Measurements from ENCODE around the gene MB. TPM values are rescaled to one million over a fixed set of nuclear protein-coding genes. Genes with fewer than 3 reads are reported as not detected.

MB gene
- total and polyA plus RNA-seq, 4 donors: 1.3 to 3.1 (median 1.8) TPM

DNA sequence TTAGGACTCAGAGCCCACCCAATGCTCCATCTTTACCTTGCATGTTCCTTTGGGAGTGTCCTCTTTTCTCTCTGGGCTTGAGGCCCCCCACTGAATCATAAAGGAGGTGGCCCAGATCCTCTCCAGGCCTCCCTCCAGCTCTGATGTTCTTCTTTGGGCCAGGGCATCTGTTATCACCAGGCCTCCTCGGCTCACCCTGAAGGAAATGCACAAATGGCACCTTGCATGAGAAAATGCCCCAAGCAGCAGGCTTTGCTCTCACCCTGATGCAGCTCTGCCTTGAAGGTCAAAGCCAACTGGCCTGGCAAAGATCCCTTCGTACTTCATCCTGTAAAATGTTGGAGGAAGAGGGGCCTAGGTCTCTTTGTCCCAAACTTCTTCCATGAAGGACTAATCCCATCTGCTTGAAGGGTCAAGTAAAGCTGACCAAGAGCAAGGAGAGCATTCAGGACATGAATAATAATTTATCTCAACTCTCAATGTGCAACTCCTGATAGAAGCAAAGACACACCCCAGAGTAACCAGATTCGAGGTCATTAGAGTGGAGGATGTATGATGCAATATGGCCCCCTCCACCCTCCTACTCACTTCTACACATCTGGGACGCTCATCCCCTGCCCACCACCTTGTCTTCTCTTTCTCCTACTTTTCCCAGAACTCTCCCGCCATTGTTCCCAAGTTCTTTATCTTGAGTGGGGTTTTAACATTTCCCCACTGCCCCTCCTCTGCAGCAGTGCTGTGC is 40.6 kb upstream of the MB start:
- peaks cover 19 to 31% (median 23%) of the 10 kb centered on the region in 4 donors for H3K36me3 ChIP-seq (ENCODE audit: control insufficient read depth in 4 of 4, insufficient read depth in 4 of 4, low read length in 4 of 4)
- H3K4me1 ChIP-seq (ENCODE audit: control insufficient read depth in 5 of 5, insufficient read depth in 5 of 5, low read length in 5 of 5): peaks cover 0 to 14% (median 8%) of the 10 kb centered on the region in 5 donors
- no peaks in the 10 kb centered on the region for H3K27me3 ChIP-seq (ENCODE audit: control insufficient read depth in 3 of 3, insufficient read depth in 3 of 3, low read length in 2 of 3)
- DNase-seq: no peak
- no peak overlapping the region for H3K9ac ChIP-seq (ENCODE audit: insufficient read depth in 1 of 2, low read length in 2 of 2)
- WGBS, 2 donors: 61 to 84% methylated on average over 5 of the region's 5 CpGs
- no peak overlapping the region for H3K27ac ChIP-seq (ENCODE audit: low read depth in 1 of 2, low read length in 1 of 2)
- H3K9me3 ChIP-seq (ENCODE audit: control insufficient read depth in 4 of 4, insufficient read depth in 3 of 4, low read length in 3 of 4): no peaks in the 10 kb centered on the region
- TF ChIP-seq, protein P1, sequence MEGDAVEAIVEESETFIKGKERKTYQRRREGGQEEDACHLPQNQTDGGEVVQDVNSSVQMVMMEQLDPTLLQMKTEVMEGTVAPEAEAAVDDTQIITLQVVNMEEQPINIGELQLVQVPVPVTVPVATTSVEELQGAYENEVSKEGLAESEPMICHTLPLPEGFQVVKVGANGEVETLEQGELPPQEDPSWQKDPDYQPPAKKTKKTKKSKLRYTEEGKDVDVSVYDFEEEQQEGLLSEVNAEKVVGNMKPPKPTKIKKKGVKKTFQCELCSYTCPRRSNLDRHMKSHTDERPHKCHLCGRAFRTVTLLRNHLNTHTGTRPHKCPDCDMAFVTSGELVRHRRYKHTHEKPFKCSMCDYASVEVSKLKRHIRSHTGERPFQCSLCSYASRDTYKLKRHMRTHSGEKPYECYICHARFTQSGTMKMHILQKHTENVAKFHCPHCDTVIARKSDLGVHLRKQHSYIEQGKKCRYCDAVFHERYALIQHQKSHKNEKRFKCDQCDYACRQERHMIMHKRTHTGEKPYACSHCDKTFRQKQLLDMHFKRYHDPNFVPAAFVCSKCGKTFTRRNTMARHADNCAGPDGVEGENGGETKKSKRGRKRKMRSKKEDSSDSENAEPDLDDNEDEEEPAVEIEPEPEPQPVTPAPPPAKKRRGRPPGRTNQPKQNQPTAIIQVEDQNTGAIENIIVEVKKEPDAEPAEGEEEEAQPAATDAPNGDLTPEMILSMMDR (IDR thresholded peaks at IDR 0.05; ENCODE audit: control extremely low read depth, extremely low read depth): no peak
- H3K4me3 ChIP-seq: no peak overlapping the region
- no peak for ATAC-seq (ENCODE audit: insufficient read depth, low FRiP score)

DNA sequence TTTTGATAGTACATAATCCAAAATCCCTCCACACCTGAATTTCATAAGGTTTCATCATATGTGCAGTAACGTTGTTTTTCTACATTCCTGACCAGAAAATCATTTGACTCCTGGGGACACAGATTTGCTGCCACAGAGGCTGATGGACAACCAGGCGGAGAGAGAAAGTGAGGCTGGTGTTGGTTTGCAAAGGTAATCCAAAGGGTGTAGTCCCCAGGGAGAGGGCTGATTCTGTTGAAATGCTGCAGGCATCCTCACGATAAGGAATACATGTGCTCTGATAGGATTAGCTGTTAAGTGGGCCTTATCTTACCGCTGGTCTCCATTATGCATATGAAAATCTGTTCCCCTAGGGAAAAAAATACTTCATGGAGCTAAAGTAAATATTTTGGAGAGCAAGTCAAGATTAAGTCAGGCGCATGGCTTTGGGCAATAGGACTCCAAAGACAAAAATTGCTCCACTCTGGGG is 39.2 kb upstream of the MB start:
- TF ChIP-seq, protein P1 (IDR thresholded peaks at IDR 0.05; ENCODE audit: control extremely low read depth, extremely low read depth): no peak
- H3K36me3 ChIP-seq (ENCODE audit: control insufficient read depth in 4 of 4, insufficient read depth in 4 of 4, low read length in 4 of 4): peaks cover 18 to 31% (median 22%) of the 10 kb centered on the region in 4 donors

DNA sequence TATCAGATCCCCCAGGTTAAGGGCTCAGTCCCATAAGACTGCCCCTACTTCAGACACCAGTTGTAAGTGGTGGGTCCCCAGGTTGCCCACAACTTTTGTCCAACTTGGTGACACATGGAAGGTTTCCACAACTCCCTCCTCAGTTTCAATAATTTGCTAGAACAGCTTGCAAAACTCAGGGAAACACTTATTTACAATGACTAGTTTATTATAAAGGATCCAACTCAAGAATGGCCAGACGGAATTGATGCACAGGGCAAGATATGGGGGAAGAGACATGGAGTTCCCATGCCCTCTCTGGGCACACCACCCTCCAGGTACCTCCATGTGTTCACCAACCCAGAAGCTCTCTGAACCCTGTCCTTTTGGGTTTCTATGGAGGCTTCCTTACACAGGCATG is 36.7 kb upstream of the MB start:
- DNase-seq (peak in 2 of 3 donors; percentile 70 to 82), ATAC-seq (ENCODE audit: insufficient read depth, low FRiP score) (no peak)
- no peak overlapping the region for H3K9ac ChIP-seq (ENCODE audit: insufficient read depth in 1 of 2, low read length in 2 of 2)
- no peaks in the 10 kb centered on the region for H3K27me3 ChIP-seq (ENCODE audit: control insufficient read depth in 3 of 3, insufficient read depth in 3 of 3, low read length in 2 of 3)
- no peaks in the 10 kb centered on the region for H3K9me3 ChIP-seq (ENCODE audit: control insufficient read depth in 4 of 4, insufficient read depth in 3 of 4, low read length in 3 of 4)
- peaks cover 11 to 18% (median 13%) of the 10 kb centered on the region in 4 donors for H3K36me3 ChIP-seq (ENCODE audit: control insufficient read depth in 4 of 4, insufficient read depth in 4 of 4, low read length in 4 of 4)
- no peak overlapping the region for H3K4me3 ChIP-seq
- H3K27ac ChIP-seq (ENCODE audit: low read depth in 1 of 2, low read length in 1 of 2): no peak overlapping the region
- TF ChIP-seq, protein P1 (IDR thresholded peaks at IDR 0.05; ENCODE audit: control extremely low read depth, extremely low read depth): no peak
- H3K4me1 ChIP-seq (ENCODE audit: control insufficient read depth in 5 of 5, insufficient read depth in 5 of 5, low read length in 5 of 5): peaks cover 0 to 18% (median 11%) of the 10 kb centered on the region in 5 donors
- 76 to 81% methylated on average over 1 of the region's 1 CpG for WGBS, 2 donors

More for the DNA sequence above, 39.2 kb upstream of the MB start:
- DNase-seq (peak in 1 of 3 donors; percentile 56), ATAC-seq (ENCODE audit: insufficient read depth, low FRiP score) (no peak)
- H3K4me3 ChIP-seq: no peak overlapping the region
- no peaks in the 10 kb centered on the region for H3K9me3 ChIP-seq (ENCODE audit: control insufficient read depth in 4 of 4, insufficient read depth in 3 of 4, low read length in 3 of 4)
- H3K27me3 ChIP-seq (ENCODE audit: control insufficient read depth in 3 of 3, insufficient read depth in 3 of 3, low read length in 2 of 3): no peaks in the 10 kb centered on the region
- H3K4me1 ChIP-seq (ENCODE audit: control insufficient read depth in 5 of 5, insufficient read depth in 5 of 5, low read length in 5 of 5): peaks cover 0 to 14% (median 8%) of the 10 kb centered on the region in 5 donors
- H3K27ac ChIP-seq (ENCODE audit: low read depth in 1 of 2, low read length in 1 of 2): no peak overlapping the region
- H3K9ac ChIP-seq (ENCODE audit: insufficient read depth in 1 of 2, low read length in 2 of 2): no peak overlapping the region
- 69 to 76% methylated on average over 5 of the region's 5 CpGs for WGBS, 2 donors
